ENCODE results near the gene CDC42SE2. TPM values are rescaled to one million over a fixed set of nuclear protein-coding genes. Genes with fewer than 3 reads are reported as not detected.

CDC42SE2 gene
- total RNA-seq, 1 experiment from 2014 or later: 46.1 TPM

- Histone ChIP-seq H3K4me1 (ENCODE audit: control insufficient read depth, insufficient read depth, low read length) (peaks cover 70% of the 10 kb centered on the region), H3K9me3 (ENCODE audit: control insufficient read depth, insufficient read depth, low read depth, low read length) (no peaks in the 10 kb centered on the region), H3K4me3 (ENCODE audit: low read depth in 2 of 2, low read length in 2 of 2) (no peak overlapping the region), H3K27ac (ENCODE audit: low read length) (peak overlapping the region; percentile 24), H3K27me3 (ENCODE audit: control insufficient read depth, insufficient read depth, low read length) (no peaks in the 10 kb centered on the region), H3K36me3 (ENCODE audit: control insufficient read depth, insufficient read depth, low read length) (no peaks in the 10 kb centered on the region)
- TF ChIP-seq CTCF (IDR thresholded peaks at IDR 0.05) (peak; percentile 81), REST (IDR thresholded peaks at IDR 0.05; ENCODE audit: insufficient read depth in 1 of 2, low read depth in 2 of 2, low read length in 1 of 2) (no peak)
- POLR2A ChIA-PET: interaction anchor here (0.6 kb wide), 2 partner anchors 161 to 227 kb away, joined by 3 read pairs; no protein-coding TSS in a partner anchor
- peak; percentile 82 for ATAC-seq
- BruUV-seq (replicated peaks): no TSS peak
- DNase-seq (ENCODE audit: low read depth, low spot score): peak; percentile 58
- intact Hi-C loops (cut with micrococcal nuclease; ENCODE audit: unreplicated experiment) (loop anchor here (5.0 kb wide), 2 partner anchors 110 to 220 kb away; no protein-coding TSS in a partner anchor), in situ Hi-C loops (cut with HindIII; ENCODE audit: low pct_unique_long_range_greater_than_20kb, low sequenced_read_pairs) (no loop called here)
- CTCF ChIA-PET: interaction anchor here (0.6 kb wide), 1 partner anchor 213 kb away, joined by 3 read pairs; no protein-coding TSS in a partner anchor
Measured at GRCh38 chr5:131382407-131383395, 118.8 kb downstream of the CDC42SE2 start.

- POLR2A ChIA-PET: no interaction called here
- CTCF ChIA-PET: no interaction called here
- intact Hi-C loops (cut with micrococcal nuclease; ENCODE audit: unreplicated experiment): loop anchor here (5.0 kb wide), 2 partner anchors 112 to 222 kb away; no protein-coding TSS in a partner anchor
Measured at GRCh38 chr5:131384173-131384572, 120.3 kb downstream of the CDC42SE2 start.

More at GRCh38 chr5:131384173-131384572, 120.3 kb downstream of the CDC42SE2 start:
- Histone ChIP-seq H3K4me1 (ENCODE audit: control insufficient read depth, insufficient read depth, low read length) (peaks cover 56% of the 10 kb centered on the region), H3K36me3 (ENCODE audit: control insufficient read depth, insufficient read depth, low read length) (no peaks in the 10 kb centered on the region), H3K27ac (ENCODE audit: low read length) (no peak overlapping the region), H3K27me3 (ENCODE audit: control insufficient read depth, insufficient read depth, low read length) (no peaks in the 10 kb centered on the region), H3K4me3 (ENCODE audit: low read depth in 2 of 2, low read length in 2 of 2) (no peak overlapping the region), H3K9me3 (ENCODE audit: control insufficient read depth, insufficient read depth, low read depth, low read length) (no peaks in the 10 kb centered on the region)
- in situ Hi-C loops (cut with HindIII; ENCODE audit: low pct_unique_long_range_greater_than_20kb, low sequenced_read_pairs): no loop called here
- ATAC-seq (no peak), DNase-seq (ENCODE audit: low read depth, low spot score) (no peak)
- TF ChIP-seq POLR2AphosphoS5 (IDR thresholded peaks at IDR 0.05; ENCODE audit: low read depth, low read length): no peak
- no peak for TF ChIP-seq SIN3A (IDR thresholded peaks at IDR 0.05; ENCODE audit: borderline replicate concordance, insufficient read depth, low read depth, low read length)
- TF ChIP-seq REST (IDR thresholded peaks at IDR 0.05; ENCODE audit: insufficient read depth in 1 of 2, low read depth in 2 of 2, low read length in 1 of 2): no peak
- TF ChIP-seq TCF7L2 (IDR thresholded peaks at IDR 0.05; ENCODE audit: low read depth, low read length): no peak
- no peak for TF ChIP-seq CTCF (IDR thresholded peaks at IDR 0.05)
- TSS peak; percentile 18 for BruUV-seq (replicated peaks)
